Activated T-helper 1 cell treated with anti-CD3 and anti-CD28 coated beads, Interleukin-12 subunit alpha, Interleukin-12 subunit beta, Interleukin-2, Interleukin-4 antibody, amounts not matched to agents 30 ng/mL and 10 ng/mL and 1 ng/mL, durations not matched to agents 14 hours and 24 hours and 36 hours (primary cell): ENCODE measurements around the gene GATA6. TPM values are rescaled to one million over a fixed set of nuclear protein-coding genes. Genes with fewer than 3 reads are reported as not detected.

Source experiments
- DNase-seq: peaks from one replicate; pipeline ENCODE4 v3.0.0; 2021; ENCODE audit warnings: low spot score
- H3K27ac Mint-ChIP-seq: one replicate; pipeline ENCODE4 v1.8.0; 2021; ENCODE audit warnings: mild to moderate bottlenecking, mixed read lengths
- H3K27me3 Mint-ChIP-seq: one replicate; pipeline ENCODE4 v1.8.0; 2022; ENCODE audit warnings: mild to moderate bottlenecking, moderate library complexity, mixed read lengths; ENCODE audit not compliant: insufficient read depth
- H3K36me3 Mint-ChIP-seq: one replicate; pipeline ENCODE4 v1.8.0; 2021; ENCODE audit warnings: low read depth, mixed read lengths
- H3K4me1 Mint-ChIP-seq: one replicate; pipeline ENCODE4 v1.8.0; 2021; ENCODE audit warnings: low read depth, mixed read lengths
- H3K4me3 Mint-ChIP-seq: one replicate; pipeline ENCODE4 v1.8.0; 2021; ENCODE audit warnings: mild to moderate bottlenecking, moderate library complexity, mixed read lengths
- H3K9me3 Mint-ChIP-seq: one replicate; pipeline ENCODE4 v1.8.0; 2021; ENCODE audit warnings: mixed read lengths
- intact Hi-C: fragments of 100-400 bp; cut with micrococcal nuclease; formaldehyde crosslinking; loops from one replicate; pipeline ENCODE4 v1.15.1; 2024
- total RNA-seq: library from RNA; stranded (reverse); gene quantifications from 2 replicates; pipeline ENCODE4 v1.2.3, GENCODE V29; 2022

GATA6 gene
- total RNA-seq, 1 donor from 2014 or later: not detected

- H3K9me3 Mint-ChIP-seq: no peaks in the 10 kb centered on the region
- H3K36me3 Mint-ChIP-seq: no peaks in the 10 kb centered on the region
- H3K4me3 Mint-ChIP-seq: no peak overlapping the region
- no peak for DNase-seq
- H3K27ac Mint-ChIP-seq: no peak overlapping the region
- H3K4me1 Mint-ChIP-seq: no peaks in the 10 kb centered on the region
- intact Hi-C loops: no loop called here
- no peaks in the 10 kb centered on the region for H3K27me3 Mint-ChIP-seq
Observed at GRCh38 chr18:22155584-22155983, 13.8 kb upstream of the GATA6 start.

GRCh38 chr18:22159014-22159413 is 10.4 kb upstream of the GATA6 start:
- H3K27me3 Mint-ChIP-seq: peaks cover 20% of the 10 kb centered on the region
- DNase-seq: no peak
- intact Hi-C loops: no loop called here

GRCh38 chr18:22161090-22161489 is 8.3 kb upstream of the GATA6 start:
- no peaks in the 10 kb centered on the region for H3K4me1 Mint-ChIP-seq
- peaks cover 33% of the 10 kb centered on the region for H3K27me3 Mint-ChIP-seq
- H3K27ac Mint-ChIP-seq: no peak overlapping the region
- no peaks in the 10 kb centered on the region for H3K36me3 Mint-ChIP-seq
- H3K9me3 Mint-ChIP-seq: no peaks in the 10 kb centered on the region
- DNase-seq: no peak
- no peak overlapping the region for H3K4me3 Mint-ChIP-seq
- intact Hi-C loops: no loop called here

More at GRCh38 chr18:22159014-22159413, 10.4 kb upstream of the GATA6 start:
- H3K4me3 Mint-ChIP-seq: no peak overlapping the region
- H3K9me3 Mint-ChIP-seq: no peaks in the 10 kb centered on the region
- H3K27ac Mint-ChIP-seq: no peak overlapping the region
- H3K36me3 Mint-ChIP-seq: no peaks in the 10 kb centered on the region
- no peaks in the 10 kb centered on the region for H3K4me1 Mint-ChIP-seq

- Mint-ChIP-seq H3K4me3 (no peak overlapping the region), H3K9me3 (no peaks in the 10 kb centered on the region), H3K27ac (peak overlapping the region; percentile 43), H3K36me3 (no peaks in the 10 kb centered on the region), H3K4me1 (no peaks in the 10 kb centered on the region), H3K27me3 (peaks cover 56% of the 10 kb centered on the region)
- intact Hi-C loops: no loop called here
- no peak for DNase-seq
Observed at GRCh38 chr18:22163416-22164161, 5.8 kb upstream of the GATA6 start.

GRCh38 chr18:22164337-22165048 is 4.9 kb upstream of the GATA6 start:
- intact Hi-C loops: no loop called here
- DNase-seq: no peak
- H3K36me3 Mint-ChIP-seq: no peaks in the 10 kb centered on the region
- peaks cover 60% of the 10 kb centered on the region for H3K27me3 Mint-ChIP-seq
- H3K27ac Mint-ChIP-seq: no peak overlapping the region
- H3K4me1 Mint-ChIP-seq: no peaks in the 10 kb centered on the region
- no peak overlapping the region for H3K4me3 Mint-ChIP-seq
- no peaks in the 10 kb centered on the region for H3K9me3 Mint-ChIP-seq

GRCh38 chr18:22165049-22165602 is 4.3 kb upstream of the GATA6 start:
- Mint-ChIP-seq H3K4me3 (no peak overlapping the region), H3K4me1 (no peaks in the 10 kb centered on the region), H3K27ac (peak overlapping the region; percentile 74), H3K9me3 (no peaks in the 10 kb centered on the region), H3K27me3 (peaks cover 62% of the 10 kb centered on the region), H3K36me3 (no peaks in the 10 kb centered on the region)
- DNase-seq: no peak
- intact Hi-C loops: no loop called here

- H3K36me3 Mint-ChIP-seq: no peaks in the 10 kb centered on the region
- intact Hi-C loops: no loop called here
- H3K4me1 Mint-ChIP-seq: no peaks in the 10 kb centered on the region
- H3K27me3 Mint-ChIP-seq: peaks cover 67% of the 10 kb centered on the region
- H3K27ac Mint-ChIP-seq: no peak overlapping the region
- no peaks in the 10 kb centered on the region for H3K9me3 Mint-ChIP-seq
- no peak for DNase-seq
- no peak overlapping the region for H3K4me3 Mint-ChIP-seq
Observed at GRCh38 chr18:22165603-22166068, 3.8 kb upstream of the GATA6 start.

- Mint-ChIP-seq H3K4me3 (no peak overlapping the region), H3K4me1 (no peaks in the 10 kb centered on the region), H3K27me3 (peaks cover 67% of the 10 kb centered on the region), H3K9me3 (no peaks in the 10 kb centered on the region), H3K27ac (peak overlapping the region; percentile 48), H3K36me3 (no peaks in the 10 kb centered on the region)
- intact Hi-C loops: no loop called here
- DNase-seq: no peak
Observed at GRCh38 chr18:22166069-22166950, 3.1 kb upstream of the GATA6 start.

GRCh38 chr18:22167091-22167470 is 2.3 kb upstream of the GATA6 start:
- intact Hi-C loops: no loop called here
- peaks cover 64% of the 10 kb centered on the region for H3K27me3 Mint-ChIP-seq
- no peaks in the 10 kb centered on the region for H3K36me3 Mint-ChIP-seq
- no peaks in the 10 kb centered on the region for H3K9me3 Mint-ChIP-seq
- H3K4me3 Mint-ChIP-seq: no peak overlapping the region
- H3K27ac Mint-ChIP-seq: no peak overlapping the region
- DNase-seq: no peak
- no peaks in the 10 kb centered on the region for H3K4me1 Mint-ChIP-seq

- H3K27me3 Mint-ChIP-seq: peaks cover 67% of the 10 kb centered on the region
- no peaks in the 10 kb centered on the region for H3K36me3 Mint-ChIP-seq
- no peak for DNase-seq
- H3K27ac Mint-ChIP-seq: no peak overlapping the region
- intact Hi-C loops: loop anchor here (2.0 kb wide), 2 partner anchors 181 to 395 kb away; no protein-coding TSS in a partner anchor
- no peaks in the 10 kb centered on the region for H3K9me3 Mint-ChIP-seq
- H3K4me1 Mint-ChIP-seq: no peaks in the 10 kb centered on the region
- no peak overlapping the region for H3K4me3 Mint-ChIP-seq
Observed at GRCh38 chr18:22167471-22168241, 1.7 kb upstream of the GATA6 start.

- Mint-ChIP-seq H3K4me3 (peak overlapping the region; percentile 39), H3K27me3 (peaks cover 68% of the 10 kb centered on the region), H3K36me3 (no peaks in the 10 kb centered on the region), H3K4me1 (no peaks in the 10 kb centered on the region), H3K27ac (peak overlapping the region; percentile 18), H3K9me3 (no peaks in the 10 kb centered on the region)
- intact Hi-C loops: loop anchor here (2.0 kb wide), 2 partner anchors 180 to 394 kb away; no protein-coding TSS in a partner anchor
- DNase-seq: no peak
Observed at GRCh38 chr18:22168360-22168921, 948 bp upstream of the GATA6 start.
